CD4-positive, alpha-beta T cell treated with Interleukin-4 for 1 hour (primary cell): ENCODE data around the gene ZNF385A.

Experiments
- DNase-seq, 2 donors: peaks; one replicate each; pipeline ENCODE4 v3.0.0-alpha.2; 2020 to 2022

The ZNF385A gene

GRCh38 chr12:54384591-54385041, at the start of gene ZNF385A:
Gene ZNF385A (minus strand): TSS chr12:54384733. CDS start chr12:54384514, 219 bp downstream.
- peak in 1 of 2 donors; percentile 74 for DNase-seq

- no peak for DNase-seq
These were observed 48.3 kb upstream of the ZNF385A start for GRCh38 chr12:54432815-54433164.

- no peak for DNase-seq
These were observed 47.6 kb upstream of the ZNF385A start for GRCh38 chr12:54431911-54432814.

- DNase-seq, result no peak
These were observed 46.0 kb upstream of the ZNF385A start for GRCh38 chr12:54430471-54431069.

DNA sequence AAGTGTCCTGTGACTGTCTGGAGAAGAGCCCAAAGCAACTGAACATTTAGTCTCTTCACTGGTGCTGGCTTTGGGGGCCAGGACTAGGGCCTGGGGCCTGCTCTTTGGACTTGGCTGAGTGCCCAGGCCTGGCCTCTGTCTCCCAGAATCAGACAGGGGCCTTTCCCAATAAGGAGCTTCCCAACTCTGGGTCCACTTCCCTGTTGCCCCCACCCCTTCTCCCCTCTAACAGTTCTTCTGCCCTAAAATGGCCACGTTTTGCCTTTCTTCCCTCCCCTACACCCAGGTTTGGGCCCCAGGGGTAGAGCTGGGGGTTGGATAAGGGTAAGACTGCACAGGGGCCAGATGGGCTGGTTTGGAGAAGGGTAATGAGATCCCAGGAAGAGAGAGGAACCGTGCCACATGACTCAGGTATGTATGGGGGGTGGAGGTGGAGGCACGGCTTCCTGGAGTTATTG, 44.5 kb upstream of the ZNF385A start:
- no peak for DNase-seq

DNA sequence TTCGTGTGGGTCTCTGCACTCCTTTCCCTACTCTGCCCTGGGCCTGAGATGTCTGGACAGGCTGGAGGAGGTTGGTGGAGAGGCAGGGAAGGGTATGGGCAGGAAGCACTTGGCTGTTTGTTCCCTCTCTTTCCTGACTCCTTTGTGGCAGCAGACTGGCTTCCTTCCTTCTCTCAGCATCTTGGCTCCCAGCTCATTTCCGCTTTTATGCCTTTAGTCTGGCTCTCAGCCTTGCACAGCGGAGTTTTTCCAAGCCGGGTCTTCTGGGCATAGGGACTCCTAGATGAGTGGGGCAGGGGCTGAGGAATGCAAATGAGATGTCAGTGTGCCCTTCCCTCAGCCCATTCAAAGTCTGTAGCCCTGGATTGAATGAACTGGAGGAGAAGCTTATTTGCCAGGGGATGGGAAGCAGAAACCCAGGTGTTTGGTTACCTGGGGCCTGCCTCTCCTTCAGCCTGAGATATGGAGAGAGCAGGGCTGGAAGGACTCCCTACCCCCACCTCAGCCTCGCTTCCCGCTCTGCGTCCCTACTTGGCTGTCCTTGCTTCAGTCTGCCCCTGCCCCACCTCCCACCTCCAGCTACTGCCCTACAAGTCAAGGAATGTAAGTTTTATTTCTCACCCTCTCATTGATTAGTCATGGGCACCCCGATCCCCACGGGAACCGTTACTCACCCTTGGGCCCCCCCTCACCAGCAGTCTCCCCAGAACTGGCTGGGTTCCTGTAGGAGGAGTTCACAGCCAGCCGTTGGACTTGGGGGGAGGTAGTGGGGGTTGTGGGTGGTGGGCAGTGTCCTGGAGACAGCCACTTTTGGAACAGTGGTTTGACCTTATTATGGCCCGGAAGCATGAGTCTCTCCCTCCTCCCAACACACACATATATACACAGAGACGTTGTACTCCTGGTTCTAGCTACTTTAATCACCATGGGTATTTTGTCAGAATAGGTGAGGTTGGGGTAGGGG, 43.8 kb upstream of the ZNF385A start:
- DNase-seq, result no peak

GRCh38 chr12:54427106-54427505, 42.6 kb upstream of the ZNF385A start:
- DNase-seq, result no peak

- no peak for DNase-seq
These were observed 42.2 kb upstream of the ZNF385A start for GRCh38 chr12:54426690-54427089.

GRCh38 chr12:54425702-54426101, 41.2 kb upstream of the ZNF385A start:
- no peak for DNase-seq

GRCh38 chr12:54424224-54424623, 39.7 kb upstream of the ZNF385A start:
- no peak for DNase-seq

DNA sequence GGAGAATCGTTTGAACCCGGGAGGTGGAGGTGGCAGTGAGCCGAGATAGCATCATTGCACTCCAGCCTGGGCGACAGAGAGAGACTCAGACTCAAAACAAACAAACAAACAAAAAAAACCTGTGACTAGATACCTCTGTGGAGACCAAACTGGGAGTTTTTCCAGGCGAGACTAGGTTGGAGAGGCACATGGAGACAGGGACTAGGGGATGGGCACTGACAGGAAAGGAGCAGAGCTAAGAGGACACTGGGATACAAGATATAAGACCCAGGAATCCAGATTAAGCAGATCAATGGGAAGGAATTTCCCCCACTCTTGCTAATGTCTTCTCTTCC, 39.2 kb upstream of the ZNF385A start:
- no peak for DNase-seq

GRCh38 chr12:54421879-54422250, 37.3 kb upstream of the ZNF385A start:
- DNase-seq, result no peak

GRCh38 chr12:54421175-54421878, 36.8 kb upstream of the ZNF385A start:
- no peak for DNase-seq

DNA sequence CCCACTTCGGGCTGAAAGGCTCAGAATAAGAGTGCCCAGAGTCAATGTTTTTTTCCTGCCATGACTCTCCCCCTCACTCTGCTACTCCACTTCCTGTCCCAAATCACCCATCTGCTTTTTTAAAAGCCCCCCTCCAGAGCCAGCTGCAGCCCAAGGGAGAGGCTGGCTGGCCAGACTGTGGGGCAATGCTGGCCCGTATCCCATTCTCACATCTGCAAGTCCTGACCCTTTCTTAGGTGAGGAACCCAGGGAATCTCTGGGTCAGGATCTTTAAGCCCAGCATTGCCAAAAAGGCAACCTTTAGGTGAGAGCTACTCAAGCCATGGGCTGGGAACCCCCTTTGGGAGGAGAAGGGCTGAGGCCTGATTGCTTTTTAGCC, 36.2 kb upstream of the ZNF385A start:
- DNase-seq, result no peak

DNA sequence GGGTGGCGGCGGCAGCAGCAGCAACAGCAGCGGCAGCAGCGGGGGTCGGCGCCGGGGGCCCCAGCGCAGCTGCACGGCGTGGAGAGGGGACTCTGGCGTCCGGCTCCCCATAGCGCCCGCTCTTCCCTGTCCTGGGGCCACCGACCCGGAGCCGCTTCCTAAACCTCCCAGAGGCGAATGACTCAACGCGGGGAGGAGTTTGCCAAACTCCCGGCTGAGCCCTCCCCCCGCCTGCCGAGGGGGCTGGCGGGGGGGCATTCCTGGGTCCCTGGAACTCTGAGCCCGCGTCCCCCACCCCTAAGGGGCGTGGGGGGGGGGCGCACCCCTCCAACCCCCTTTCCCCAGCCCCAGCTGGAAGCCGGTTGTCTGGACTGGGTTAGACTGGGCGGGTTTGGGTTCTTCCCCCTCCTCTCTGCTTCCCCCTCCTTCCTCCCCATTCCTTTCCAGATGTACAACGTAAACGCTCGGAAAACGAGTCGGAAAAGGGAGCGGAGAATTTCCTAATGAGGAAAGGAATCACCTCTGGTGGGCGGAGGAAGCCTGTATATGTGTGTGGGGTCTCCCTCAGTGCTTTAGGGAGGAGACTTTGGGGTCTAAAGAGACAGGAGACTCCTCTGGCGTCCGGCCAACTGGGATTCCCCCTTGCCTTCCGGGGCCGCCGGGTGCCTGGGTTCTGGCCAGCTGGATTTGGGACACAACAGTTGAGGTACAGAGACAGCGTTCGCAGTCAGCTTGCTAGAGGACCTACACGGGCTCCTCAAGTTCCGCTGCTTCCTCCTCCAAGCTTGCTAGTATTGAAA, 34.8 kb upstream of the ZNF385A start, which contains the start of gene ITGA5:
Gene ITGA5 (minus strand): TSS at position 179 of the 800 bp plus-strand sequence. CDS start 68 bp downstream, at position 111.
- DNase-seq, result peak; percentile 42 to 58

- DNase-seq, result no peak
These were observed 34.0 kb upstream of the ZNF385A start for GRCh38 chr12:54418441-54419087.

- DNase-seq, result peak; percentile 42 to 52
These were observed 33.3 kb upstream of the ZNF385A start for GRCh38 chr12:54417712-54418440.

GRCh38 chr12:54416687-54417603, 32.4 kb upstream of the ZNF385A start:
- peak in 1 of 2 donors; percentile 44 for DNase-seq
